HCT116 (cell line): ENCODE data around the gene PBX1. TPM values are rescaled to one million over a fixed set of nuclear protein-coding genes. Genes with fewer than 3 reads are reported as not detected.
A peak's percentile ranks its signal among the peaks of the same experiment; 100 is the strongest.

Experiments used
- ATAC-seq: fragments of 200-7000 bp; cut with Tn5 transposase; 2 replicates; pipeline ENCODE4 v1.9.1; 2020; ENCODE audit warnings: mild to moderate bottlenecking, moderate library complexity
- BruUV-seq: library from RNA; stranded (reverse); fragments of 400-500 nt; replicated peaks from 2 replicates; lab custom pipeline; 2021; lab: Mats Ljungman, UMichigan
- CTCF ChIA-PET: fragments of 300-600 bp; sonication (Branson Sonifier 250); formaldehyde crosslinking; loops from one replicate; lab custom pipeline; 2021; ENCODE audit warnings: antibody characterized with exemption; lab: Charles Lee
- POLR2A ChIA-PET: fragments of 300-600, 350-600 bp; sonication (Branson Sonifier 250); formaldehyde crosslinking; loops from one replicate; lab custom pipeline; 2021; ENCODE audit warnings: antibody characterized with exemption; lab: Charles Lee
- RAD21 ChIA-PET, 2 experiments: fragments of 300-600 bp; sonication (Branson Sonifier 250); formaldehyde crosslinking; loops; one replicate each; lab custom pipeline; 2023; ENCODE audit warnings: low total read pairs in 2 of 2; ENCODE audit not compliant: uncharacterized antibody in 2 of 2, unreplicated experiment in 2 of 2, low non-redundant PET in 1 of 2; lab: Charles Lee
- DNase-seq: peaks from one replicate; pipeline ENCODE4 v3.0.0-alpha.2; 2010; ENCODE audit warnings: low read depth, low spot score
- H2AFZ ChIP-seq: fragments of 200-600 bp; shearing (Covaris generic), sonication (generic); 2 replicates; pipeline ENCODE4 v1.6.1; 2017; ENCODE audit warnings: low read depth, mixed run types, mixed read lengths, antibody characterized with exemption, low read length; ENCODE audit not compliant: poor library complexity, severe bottlenecking
- H3K27ac ChIP-seq: 2 replicates; pipeline ENCODE4 v1.5.1; 2012; ENCODE audit warnings: low read depth, low read length
- H3K27me3 ChIP-seq: fragments of 200-600 bp; sonication (generic); 2 replicates; pipeline ENCODE4 v1.6.1; 2016; ENCODE audit warnings: mixed run types, low read length, mixed read lengths; ENCODE audit not compliant: insufficient read depth
- H3K36me3 ChIP-seq, 2 experiments: fragments of 200-500 bp in 1 of 2; fragments of 200-600 bp in 1 of 2; sonication (Bioruptor generic) in 1 of 2; sonication (generic) in 1 of 2; 2 replicates each; pipeline versions ENCODE4 v1.5.1 to v1.6.1; 2014 to 2016; ENCODE audit warnings: low read length in 2 of 2, inconsistent platforms in 1 of 2, mixed read lengths in 1 of 2, mixed run types in 1 of 2; ENCODE audit not compliant: insufficient read depth in 2 of 2, control insufficient read depth in 1 of 2
- H3K4me1 ChIP-seq, 2 experiments: fragments of 200-600 bp in 1 of 2; sonication (generic) in 1 of 2; 2 replicates each; pipeline versions ENCODE4 v1.5.1 to v1.6.1; 2012 to 2017; ENCODE audit warnings: low read length in 2 of 2, inconsistent platforms in 1 of 2, mild to moderate bottlenecking in 1 of 2, mixed read lengths in 1 of 2, mixed run types in 1 of 2, moderate library complexity in 1 of 2; ENCODE audit not compliant: insufficient read depth in 2 of 2, control insufficient read depth in 1 of 2
- H3K4me2 ChIP-seq: fragments of 200-600 bp; sonication (generic); 2 replicates; pipeline ENCODE4 v1.6.1; 2017; ENCODE audit warnings: mixed run types, low read length, mixed read lengths
- H3K4me3 ChIP-seq, 2 experiments: fragments of 200-600 bp in 1 of 2; sonication (generic) in 1 of 2; replicated peaks in 1 of 2; 2 replicates each; pipeline ENCODE4 v1.5.1; 2011 to 2016; ENCODE audit warnings: low read length in 2 of 2, control low read depth in 1 of 2, low read depth in 1 of 2, mild to moderate bottlenecking in 1 of 2, mixed read lengths in 1 of 2, mixed run types in 1 of 2
- H3K79me2 ChIP-seq: fragments of 200-600 bp; sonication (generic); 2 replicates; pipeline ENCODE4 v1.6.1; 2017; ENCODE audit warnings: mild to moderate bottlenecking, mixed run types, low read length, moderate library complexity, mixed read lengths; ENCODE audit not compliant: insufficient read depth
- H3K9ac ChIP-seq: fragments of 200-600 bp; sonication (generic); 2 replicates; pipeline ENCODE4 v1.6.1; 2016; ENCODE audit warnings: low read length, mixed read lengths
- H3K9me2 ChIP-seq: fragments of 200-600 bp; sonication (generic), shearing (Covaris generic); 2 replicates; pipeline ENCODE4 v1.6.1; 2017; ENCODE audit warnings: mixed run types, mild to moderate bottlenecking, moderate library complexity; ENCODE audit not compliant: insufficient read depth
- H3K9me3 ChIP-seq, 2 experiments: fragments of 200-500 bp in 1 of 2; fragments of 200-600 bp in 1 of 2; sonication (Bioruptor generic) in 1 of 2; sonication (generic) in 1 of 2; 2 replicates each; pipeline ENCODE4 v1.6.1; 2014 to 2017; ENCODE audit warnings: low read length in 2 of 2, mixed read lengths in 2 of 2, inconsistent platforms in 1 of 2, low read depth in 1 of 2, mild to moderate bottlenecking in 1 of 2, mixed run types in 1 of 2, moderate library complexity in 1 of 2; ENCODE audit not compliant: control insufficient read depth in 1 of 2, insufficient read depth in 1 of 2
- H4K20me1 ChIP-seq: fragments of 200-600 bp; sonication (generic), shearing (Covaris generic); 2 replicates; pipeline ENCODE4 v1.6.1; 2017; ENCODE audit warnings: mixed run types, mild to moderate bottlenecking, moderate library complexity; ENCODE audit not compliant: insufficient read depth
- CBX3 ChIP-seq: IDR thresholded peaks from 2 replicates; pipeline ENCODE4 v1.6.1; 2012; ENCODE audit warnings: low read depth
- CEBPB ChIP-seq: IDR thresholded peaks from 2 replicates; pipeline ENCODE4 v1.6.1; 2012; ENCODE audit warnings: low read depth
- EGR1 ChIP-seq: IDR thresholded peaks from 2 replicates; pipeline ENCODE4 v1.6.1; 2012; ENCODE audit warnings: low read depth
- ELF1 ChIP-seq: IDR thresholded peaks from 2 replicates; pipeline ENCODE4 v1.6.1; 2012; ENCODE audit warnings: low read depth, borderline replicate concordance
- EZH2phosphoT487 ChIP-seq: fragments of 200-600 bp; IDR thresholded peaks from 2 replicates; pipeline ENCODE4 v1.6.1; 2018; ENCODE audit warnings: antibody characterized with exemption, borderline replicate concordance
- FOSL1 ChIP-seq: IDR thresholded peaks from 2 replicates; pipeline ENCODE4 v1.6.1; 2012; ENCODE audit warnings: low read depth
- JUND ChIP-seq: IDR thresholded peaks from 2 replicates; pipeline ENCODE4 v1.6.1; 2012
- MAX ChIP-seq: IDR thresholded peaks from 2 replicates; pipeline ENCODE4 v1.6.1; 2012
- POLR2AphosphoS5 ChIP-seq: IDR thresholded peaks from 2 replicates; pipeline ENCODE4 v1.6.1; 2011; ENCODE audit warnings: mild to moderate bottlenecking, low read depth, low read length, moderate library complexity
- RAD21 ChIP-seq: IDR thresholded peaks from 2 replicates; pipeline ENCODE4 v1.6.1; 2012; ENCODE audit warnings: low read depth, mild to moderate bottlenecking
- SIN3A ChIP-seq: IDR thresholded peaks from 2 replicates; pipeline ENCODE4 v1.6.1; 2012; ENCODE audit warnings: low read depth
- SP1 ChIP-seq: IDR thresholded peaks from 2 replicates; pipeline ENCODE4 v1.6.1; 2012; ENCODE audit warnings: low read depth
- SRF ChIP-seq: IDR thresholded peaks from 2 replicates; pipeline ENCODE4 v1.6.1; 2012; ENCODE audit warnings: low read depth
- TCF7L2 ChIP-seq: IDR thresholded peaks from 2 replicates; pipeline ENCODE4 v1.7.0; 2011; ENCODE audit warnings: borderline replicate concordance, inconsistent platforms; ENCODE audit not compliant: insufficient read depth, insufficient read length; ENCODE audit errors: extremely low read depth
- ZFX ChIP-seq: fragments of 450-650 bp; IDR thresholded peaks from 2 replicates; pipeline ENCODE4 v1.6.1; 2017
- intact Hi-C: fragments of 100-400 bp; cut with micrococcal nuclease; formaldehyde crosslinking; loops from 2 replicates; pipeline ENCODE4 v1.10.0; 2022
- total RNA-seq: library from RNA; stranded (reverse); gene quantifications from one replicate; pipeline ENCODE4 v1.2.1, GENCODE V29; 2021; ENCODE audit not compliant: unreplicated experiment

PBX1 gene
- total RNA-seq, 1 experiment from 2014 or later, result 29.6 TPM

DNA sequence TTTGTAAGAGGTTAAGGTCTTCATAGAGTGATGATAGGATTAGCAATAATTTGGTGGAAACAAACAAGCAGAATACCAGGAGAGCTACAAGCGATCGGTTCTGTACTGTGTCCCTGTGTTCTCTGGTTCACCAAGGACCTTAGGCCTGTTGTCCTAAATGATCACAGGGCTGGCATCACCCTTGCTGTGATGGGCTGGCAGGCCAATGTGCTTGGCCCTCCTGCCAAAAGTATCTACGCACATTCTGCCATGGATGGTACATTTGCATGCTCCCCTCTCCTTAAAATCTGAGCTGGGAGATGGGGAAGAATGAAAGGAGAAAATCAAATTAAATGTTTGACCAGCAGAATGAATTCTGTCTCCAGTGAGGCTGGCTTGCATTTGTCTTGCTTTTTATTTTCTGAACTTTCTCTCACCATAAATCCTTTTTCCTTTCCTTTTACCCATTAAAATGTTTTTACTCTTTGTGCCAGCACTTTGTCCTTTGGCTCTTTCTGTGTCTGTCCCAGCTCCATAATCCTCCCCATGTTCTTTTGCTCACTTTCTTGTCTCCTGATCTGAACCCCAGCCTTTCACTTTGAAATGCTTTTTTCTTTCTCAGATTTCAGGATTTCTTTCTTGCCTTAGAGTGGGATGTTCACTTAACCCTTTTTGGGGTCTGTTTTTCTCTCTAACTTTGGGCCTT lies 51.7 kb downstream of the PBX1 start (continued):
- TF ChIP-seq SRF, result no peak
- no peak for TF ChIP-seq ELF1
- no peak for TF ChIP-seq TCF7L2

DNA sequence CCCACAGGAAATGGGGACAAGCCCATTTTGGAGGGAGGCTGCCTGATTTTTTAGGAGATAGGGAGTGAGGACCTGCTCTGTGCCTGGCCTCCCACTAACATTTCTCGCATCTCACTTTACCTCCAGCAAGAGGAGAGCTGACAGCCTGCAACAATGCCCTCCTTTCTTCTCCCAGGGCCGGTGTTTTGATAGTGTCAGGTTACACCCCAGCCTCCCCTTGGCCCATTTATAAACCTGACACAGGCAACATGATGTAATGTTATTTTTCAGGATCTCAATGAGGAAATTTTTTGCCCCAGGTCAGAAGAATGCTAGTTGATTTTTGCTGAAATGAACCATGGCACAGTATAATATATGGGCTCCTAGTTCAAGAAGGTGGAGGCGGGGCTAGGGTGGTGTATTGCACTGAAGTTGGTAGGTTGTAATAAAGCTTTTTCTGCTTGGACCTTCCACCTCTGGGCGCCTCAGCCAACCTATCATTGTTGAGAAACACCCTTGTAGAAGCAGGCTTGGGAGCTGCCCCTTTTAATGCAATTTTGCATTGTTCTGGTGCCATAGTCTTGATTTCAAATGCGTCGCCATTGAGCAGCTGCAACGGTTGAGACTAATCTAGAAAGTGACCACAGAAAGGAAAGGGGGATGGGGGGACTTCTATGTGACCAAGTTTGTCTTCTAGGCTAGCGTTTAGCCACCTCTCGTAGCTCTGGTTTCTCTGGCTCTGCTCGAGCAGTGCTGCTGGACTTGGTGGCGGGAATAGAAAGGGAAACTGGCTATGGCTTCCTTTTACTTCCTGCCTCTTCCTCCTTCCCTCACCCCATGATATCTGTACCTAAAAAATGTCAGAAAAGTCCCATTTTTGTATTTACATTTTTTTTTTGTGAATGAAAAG lies 53.0 kb downstream of the PBX1 start:
- DNase-seq, result peak; percentile 71
- POLR2A ChIA-PET, result interaction anchor here (0.9 to 1.1 kb wide), 3 partner anchors 9 to 17 kb away, joined by 3 to 4 read pairs (median 3); no protein-coding TSS in a partner anchor
- H3K9ac ChIP-seq, result no peak overlapping the region
- H3K9me3 ChIP-seq, result no peaks in the 10 kb centered on the region
- H3K4me3 ChIP-seq, result peak overlapping the region; percentile 7 to 24; a peak in 2 of 4 replicates
- BruUV-seq, result TSS peak; percentile 47
- CTCF ChIA-PET, result interaction anchor here (0.8 kb wide), 1 partner anchor 13 kb away, joined by 3 read pairs; no protein-coding TSS in a partner anchor
- no peaks in the 10 kb centered on the region for H3K27me3 ChIP-seq
- H4K20me1 ChIP-seq, result no peaks in the 10 kb centered on the region
- no peaks in the 10 kb centered on the region for H3K9me2 ChIP-seq
- peak overlapping the region; percentile 52 for H2AFZ ChIP-seq
- H3K36me3 ChIP-seq, result no peaks in the 10 kb centered on the region
- peaks cover 32 to 33% of the 10 kb centered on the region in 2 experiments for H3K4me1 ChIP-seq
- intact Hi-C loops, result no loop called here
- peak overlapping the region; percentile 60 for H3K27ac ChIP-seq
- ATAC-seq, result peak; percentile 93
- H3K79me2 ChIP-seq, result no peaks in the 10 kb centered on the region
- TF ChIP-seq RAD21, result peak; percentile 36; the same call in 1 of the 2 replicates
- TF ChIP-seq ZFX, result no peak
- peak; percentile 82 for TF ChIP-seq SP1
- TF ChIP-seq JUND, result peak; percentile 49
- peak; percentile 86 for TF ChIP-seq CEBPB
- no peak for TF ChIP-seq EGR1
- TF ChIP-seq CBX3, result peak; percentile 78; the same call in 1 of the 2 replicates
- no peak for TF ChIP-seq EZH2phosphoT487
- TF ChIP-seq SIN3A, result peak; percentile 51; the same call in 1 of the 2 replicates
- peak; percentile 47; the same call in 1 of the 2 replicates for TF ChIP-seq MAX
- peak; percentile 45; the same call in 1 of the 2 replicates for TF ChIP-seq POLR2AphosphoS5
- 0 out of 2 replicates have a peak, but pooled peaks have one; percentile 13 for TF ChIP-seq FOSL1
- peak overlapping the region; percentile 57 for H3K4me2 ChIP-seq
- RAD21 ChIA-PET, result interaction anchor here in 1 of 2 experiments (1.1 kb wide), 1 partner anchor 9 kb away, joined by 4 read pairs; no protein-coding TSS in a partner anchor
